Measurements from ENCODE around the gene CMBL. TPM values are rescaled to one million over a fixed set of nuclear protein-coding genes. Genes with fewer than 3 reads are reported as not detected.
A peak's percentile ranks its signal among the peaks of the same experiment; 100 is the strongest.

The CMBL gene
- total RNA-seq, 2 experiments from 2014 or later, result 0.36 TPM; not detected in 1

- H3K36me3 Mint-ChIP-seq (ENCODE audit: low read depth), result peaks cover 98% of the 10 kb centered on the region
- intact Hi-C loops (cut with DNase I, micrococcal nuclease), result no loop called here
- ATAC-seq (ENCODE audit: poor library complexity), result no peak
These were observed 49.8 kb downstream of the CMBL start for GRCh38 chr5:10257870-10258269.

GRCh38 chr5:10254686-10255085 lies 53.0 kb downstream of the CMBL start:
- TF ChIP-seq, protein P1, sequence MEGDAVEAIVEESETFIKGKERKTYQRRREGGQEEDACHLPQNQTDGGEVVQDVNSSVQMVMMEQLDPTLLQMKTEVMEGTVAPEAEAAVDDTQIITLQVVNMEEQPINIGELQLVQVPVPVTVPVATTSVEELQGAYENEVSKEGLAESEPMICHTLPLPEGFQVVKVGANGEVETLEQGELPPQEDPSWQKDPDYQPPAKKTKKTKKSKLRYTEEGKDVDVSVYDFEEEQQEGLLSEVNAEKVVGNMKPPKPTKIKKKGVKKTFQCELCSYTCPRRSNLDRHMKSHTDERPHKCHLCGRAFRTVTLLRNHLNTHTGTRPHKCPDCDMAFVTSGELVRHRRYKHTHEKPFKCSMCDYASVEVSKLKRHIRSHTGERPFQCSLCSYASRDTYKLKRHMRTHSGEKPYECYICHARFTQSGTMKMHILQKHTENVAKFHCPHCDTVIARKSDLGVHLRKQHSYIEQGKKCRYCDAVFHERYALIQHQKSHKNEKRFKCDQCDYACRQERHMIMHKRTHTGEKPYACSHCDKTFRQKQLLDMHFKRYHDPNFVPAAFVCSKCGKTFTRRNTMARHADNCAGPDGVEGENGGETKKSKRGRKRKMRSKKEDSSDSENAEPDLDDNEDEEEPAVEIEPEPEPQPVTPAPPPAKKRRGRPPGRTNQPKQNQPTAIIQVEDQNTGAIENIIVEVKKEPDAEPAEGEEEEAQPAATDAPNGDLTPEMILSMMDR (IDR thresholded peaks at IDR 0.05), result no peak
- Mint-ChIP-seq H3K27me3 (no peaks in the 10 kb centered on the region), H3K9me3 (no peaks in the 10 kb centered on the region), H3K27ac (no peak overlapping the region), H3K4me1 (ENCODE audit: low read depth) (peaks cover 49% of the 10 kb centered on the region), H3K36me3 (ENCODE audit: low read depth) (peaks cover 87% of the 10 kb centered on the region), H3K4me3 (peak overlapping the region; percentile 14)
- ATAC-seq (ENCODE audit: poor library complexity) (no peak), DNase-seq (no peak)
- POLR2A ChIA-PET, result no interaction called here
- H3K27ac ChIP-seq (ENCODE audit: low read depth in 1 of 2, low read length in 2 of 2), result no peak overlapping the region
- peaks cover 35% of the 10 kb centered on the region for H3K4me1 ChIP-seq (ENCODE audit: insufficient read depth, low read length)
- no peaks in the 10 kb centered on the region for H3K9me3 ChIP-seq (ENCODE audit: control insufficient read depth in 1 of 2, insufficient read depth in 1 of 2, low read length in 2 of 2)
- H3K27me3 ChIP-seq (ENCODE audit: control insufficient read depth in 1 of 2, insufficient read depth in 2 of 2, low read length in 2 of 2), result no peaks in the 10 kb centered on the region
- no peak overlapping the region for H3K4me3 ChIP-seq (ENCODE audit: low read length)
- intact Hi-C loops (cut with DNase I, micrococcal nuclease), result no loop called here
- H3K36me3 ChIP-seq (ENCODE audit: insufficient read depth, low read length), result peaks cover 63% of the 10 kb centered on the region
- CTCF ChIA-PET, result no interaction called here

More at GRCh38 chr5:10257870-10258269, 49.8 kb downstream of the CMBL start:
- Histone ChIP-seq H3K4me1 (ENCODE audit: insufficient read depth, low read length) (peaks cover 14% of the 10 kb centered on the region), H3K27ac (ENCODE audit: low read depth in 1 of 2, low read length in 2 of 2) (no peak overlapping the region), H3K27me3 (ENCODE audit: control insufficient read depth in 1 of 2, insufficient read depth in 2 of 2, low read length in 2 of 2) (no peaks in the 10 kb centered on the region), H3K9me3 (ENCODE audit: control insufficient read depth in 1 of 2, insufficient read depth in 1 of 2, low read length in 2 of 2) (no peaks in the 10 kb centered on the region), H3K36me3 (ENCODE audit: insufficient read depth, low read length) (peaks cover 95% of the 10 kb centered on the region), H3K4me3 (ENCODE audit: low read length) (no peak overlapping the region)
- no peaks in the 10 kb centered on the region for H3K27me3 Mint-ChIP-seq
- H3K9me3 Mint-ChIP-seq, result no peaks in the 10 kb centered on the region
- peaks cover 25% of the 10 kb centered on the region for H3K4me1 Mint-ChIP-seq (ENCODE audit: low read depth)
- ChIA-PET CTCF (no interaction called here), POLR2A (no interaction called here)
- H3K27ac Mint-ChIP-seq, result no peak overlapping the region
- DNase-seq, result no peak
- TF ChIP-seq, protein P1 (IDR thresholded peaks at IDR 0.05), result no peak
- H3K4me3 Mint-ChIP-seq, result no peak overlapping the region

- Mint-ChIP-seq H3K4me1 (ENCODE audit: low read depth) (peaks cover 59% of the 10 kb centered on the region), H3K36me3 (ENCODE audit: low read depth) (peaks cover 80% of the 10 kb centered on the region), H3K4me3 (peak overlapping the region; percentile 30), H3K27me3 (no peaks in the 10 kb centered on the region), H3K27ac (peak overlapping the region; percentile 30), H3K9me3 (no peaks in the 10 kb centered on the region)
- Histone ChIP-seq H3K27me3 (ENCODE audit: control insufficient read depth in 1 of 2, insufficient read depth in 2 of 2, low read length in 2 of 2) (no peaks in the 10 kb centered on the region), H3K4me3 (ENCODE audit: low read length) (no peak overlapping the region), H3K27ac (ENCODE audit: low read depth in 1 of 2, low read length in 2 of 2) (no peak overlapping the region), H3K9me3 (ENCODE audit: control insufficient read depth in 1 of 2, insufficient read depth in 1 of 2, low read length in 2 of 2) (no peaks in the 10 kb centered on the region), H3K4me1 (ENCODE audit: insufficient read depth, low read length) (peaks cover 41% of the 10 kb centered on the region), H3K36me3 (ENCODE audit: insufficient read depth, low read length) (peaks cover 50% of the 10 kb centered on the region)
- no peak for DNase-seq
- intact Hi-C loops (cut with DNase I, micrococcal nuclease), result loop anchor here in 1 of 2 experiments (2.0 kb wide), 1 partner anchor 99 kb away; the partner anchor contains the start of gene MARCHF6
- CTCF ChIA-PET, result no interaction called here
- ATAC-seq (ENCODE audit: poor library complexity), result no peak
- TF ChIP-seq, protein P1 (IDR thresholded peaks at IDR 0.05), result no peak
- POLR2A ChIA-PET, result no interaction called here
These were observed 54.3 kb downstream of the CMBL start for GRCh38 chr5:10253390-10253789.

Measured in CD4-positive, alpha-beta T cell (primary cell).